Activated naive CD8-positive, alpha-beta T cell treated with anti-CD3 and anti-CD28 coated beads, Interleukin-2, amount 50 U/mL, for 24 hours (primary cell): ENCODE measurements around the gene RBFOX1.

Experiments used
- ATAC-seq: fragments of 150-1000 bp; cut with Tn5 transposase; one replicate; pipeline ENCODE4 v1.10.0; 2021
- DNase-seq: peaks from one replicate; pipeline ENCODE4 v3.0.0; 2021
- H3K27ac Mint-ChIP-seq: one replicate; pipeline ENCODE4 v1.8.0; 2021; ENCODE audit warnings: mild to moderate bottlenecking, mixed read lengths
- H3K27me3 Mint-ChIP-seq: one replicate; pipeline ENCODE4 v1.8.0; 2021; ENCODE audit warnings: mixed read lengths
- H3K36me3 Mint-ChIP-seq: one replicate; pipeline ENCODE4 v1.8.0; 2021; ENCODE audit warnings: low read depth, mixed read lengths
- H3K4me1 Mint-ChIP-seq: one replicate; pipeline ENCODE4 v1.8.0; 2021; ENCODE audit warnings: mixed read lengths
- H3K4me3 Mint-ChIP-seq: one replicate; pipeline ENCODE4 v1.8.0; 2021; ENCODE audit warnings: mild to moderate bottlenecking, moderate library complexity, mixed read lengths
- H3K9me3 Mint-ChIP-seq: one replicate; pipeline ENCODE4 v1.8.0; 2021; ENCODE audit warnings: mixed read lengths

The RBFOX1 gene

GRCh38 chr16:7343243-7343642, 10.6 kb downstream of the RBFOX1 start:
- no peaks in the 10 kb centered on the region for H3K36me3 Mint-ChIP-seq
- ATAC-seq (no peak), DNase-seq (no peak)
- no peaks in the 10 kb centered on the region for H3K27me3 Mint-ChIP-seq
- H3K4me1 Mint-ChIP-seq, result no peaks in the 10 kb centered on the region
- no peak overlapping the region for H3K27ac Mint-ChIP-seq
- H3K9me3 Mint-ChIP-seq, result peaks cover 14% of the 10 kb centered on the region
- H3K4me3 Mint-ChIP-seq, result no peak overlapping the region

GRCh38 chr16:7344830-7345780, 12.5 kb downstream of the RBFOX1 start:
- no peak for DNase-seq

DNA sequence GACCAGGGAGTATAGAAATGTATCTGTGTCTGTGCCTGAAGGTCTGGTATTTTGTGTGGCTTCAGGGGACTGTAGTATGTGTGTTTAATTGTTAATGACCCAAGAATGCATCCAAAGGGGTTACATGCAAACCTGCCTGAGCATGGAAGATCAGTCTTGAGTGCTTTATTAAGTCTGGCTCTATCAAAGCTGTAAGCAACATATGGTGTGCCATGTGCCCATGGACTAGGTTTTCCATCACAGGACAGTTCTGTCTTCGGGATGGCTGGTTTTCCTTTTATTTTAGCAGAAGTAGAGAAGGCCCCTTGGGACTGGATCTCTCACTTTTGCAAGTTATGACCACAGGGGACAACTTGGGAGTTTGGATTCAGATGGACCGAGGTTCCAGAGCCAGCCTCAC, 18.2 kb downstream of the RBFOX1 start:
- ATAC-seq (no peak), DNase-seq (no peak)
- no peaks in the 10 kb centered on the region for H3K36me3 Mint-ChIP-seq
- H3K9me3 Mint-ChIP-seq, result peaks cover 17% of the 10 kb centered on the region
- H3K27ac Mint-ChIP-seq, result no peak overlapping the region
- no peaks in the 10 kb centered on the region for H3K4me1 Mint-ChIP-seq
- no peak overlapping the region for H3K4me3 Mint-ChIP-seq
- H3K27me3 Mint-ChIP-seq, result no peaks in the 10 kb centered on the region

More at GRCh38 chr16:7344830-7345780, 12.5 kb downstream of the RBFOX1 start:
- H3K27ac Mint-ChIP-seq, result no peak overlapping the region
- H3K36me3 Mint-ChIP-seq, result no peaks in the 10 kb centered on the region
- H3K9me3 Mint-ChIP-seq, result peaks cover 19% of the 10 kb centered on the region
- H3K4me1 Mint-ChIP-seq, result no peaks in the 10 kb centered on the region
- no peak overlapping the region for H3K4me3 Mint-ChIP-seq
- no peaks in the 10 kb centered on the region for H3K27me3 Mint-ChIP-seq
- no peak for ATAC-seq

- H3K27ac Mint-ChIP-seq, result no peak overlapping the region
- H3K9me3 Mint-ChIP-seq, result peaks cover 11% of the 10 kb centered on the region
These were observed 19.2 kb downstream of the RBFOX1 start for GRCh38 chr16:7351610-7352510.

GRCh38 chr16:7355758-7356157, 23.1 kb downstream of the RBFOX1 start:
- no peak for DNase-seq
- H3K36me3 Mint-ChIP-seq, result no peaks in the 10 kb centered on the region
- H3K4me1 Mint-ChIP-seq, result no peaks in the 10 kb centered on the region
- peaks cover 4% of the 10 kb centered on the region for H3K9me3 Mint-ChIP-seq
- ATAC-seq, result no peak
- no peak overlapping the region for H3K27ac Mint-ChIP-seq
- H3K4me3 Mint-ChIP-seq, result no peak overlapping the region
- H3K27me3 Mint-ChIP-seq, result no peaks in the 10 kb centered on the region

More at GRCh38 chr16:7351610-7352510, 19.2 kb downstream of the RBFOX1 start:
- H3K4me1 Mint-ChIP-seq, result no peaks in the 10 kb centered on the region
- DNase-seq, result no peak
- H3K4me3 Mint-ChIP-seq, result no peak overlapping the region
- no peak for ATAC-seq
- H3K36me3 Mint-ChIP-seq, result no peaks in the 10 kb centered on the region
- H3K27me3 Mint-ChIP-seq, result no peaks in the 10 kb centered on the region

DNA sequence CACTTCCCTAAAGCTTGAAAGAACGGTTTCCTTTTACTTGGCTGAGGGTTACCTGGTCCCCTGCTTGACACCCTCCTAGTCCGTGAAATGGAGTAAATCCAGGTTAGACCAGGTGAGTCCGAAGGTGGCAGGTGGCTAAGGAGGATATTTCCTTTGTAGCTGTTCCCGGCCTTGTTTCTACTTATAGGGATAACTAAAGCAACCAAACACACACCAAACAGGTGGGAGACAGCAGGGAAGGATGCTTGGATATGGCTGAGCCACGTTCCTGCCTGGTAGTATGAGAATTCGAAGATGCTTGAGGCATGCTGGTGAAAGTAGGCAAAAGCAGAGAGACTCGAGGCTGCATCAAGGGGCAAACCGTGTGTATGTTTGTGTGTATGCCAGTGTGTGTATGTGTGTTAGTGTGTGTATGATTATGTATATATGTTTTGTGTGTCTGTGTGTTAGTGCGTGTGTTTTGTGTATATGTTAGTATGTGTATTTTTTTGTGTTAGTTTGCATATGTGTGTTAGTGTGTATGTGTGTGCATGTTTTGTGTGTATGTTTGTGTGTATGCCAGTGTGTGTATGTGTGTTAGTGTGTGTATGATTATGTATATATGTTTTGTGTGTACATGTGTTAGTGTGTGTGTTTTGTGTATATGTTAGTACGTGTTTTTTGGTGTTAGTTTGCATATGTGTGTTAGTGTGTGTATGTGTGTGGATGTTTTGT, 28.9 kb downstream of the RBFOX1 start:
- Mint-ChIP-seq H3K36me3 (no peaks in the 10 kb centered on the region), H3K27me3 (no peaks in the 10 kb centered on the region), H3K4me1 (no peaks in the 10 kb centered on the region), H3K9me3 (peaks cover 14% of the 10 kb centered on the region), H3K4me3 (no peak overlapping the region), H3K27ac (no peak overlapping the region)
- ATAC-seq (no peak), DNase-seq (no peak)

- Mint-ChIP-seq H3K4me3 (no peak overlapping the region), H3K36me3 (no peaks in the 10 kb centered on the region), H3K4me1 (no peaks in the 10 kb centered on the region), H3K9me3 (peaks cover 14% of the 10 kb centered on the region), H3K27ac (no peak overlapping the region), H3K27me3 (no peaks in the 10 kb centered on the region)
- ATAC-seq (no peak), DNase-seq (no peak)
These were observed 29.6 kb downstream of the RBFOX1 start for GRCh38 chr16:7362231-7362630.

DNA sequence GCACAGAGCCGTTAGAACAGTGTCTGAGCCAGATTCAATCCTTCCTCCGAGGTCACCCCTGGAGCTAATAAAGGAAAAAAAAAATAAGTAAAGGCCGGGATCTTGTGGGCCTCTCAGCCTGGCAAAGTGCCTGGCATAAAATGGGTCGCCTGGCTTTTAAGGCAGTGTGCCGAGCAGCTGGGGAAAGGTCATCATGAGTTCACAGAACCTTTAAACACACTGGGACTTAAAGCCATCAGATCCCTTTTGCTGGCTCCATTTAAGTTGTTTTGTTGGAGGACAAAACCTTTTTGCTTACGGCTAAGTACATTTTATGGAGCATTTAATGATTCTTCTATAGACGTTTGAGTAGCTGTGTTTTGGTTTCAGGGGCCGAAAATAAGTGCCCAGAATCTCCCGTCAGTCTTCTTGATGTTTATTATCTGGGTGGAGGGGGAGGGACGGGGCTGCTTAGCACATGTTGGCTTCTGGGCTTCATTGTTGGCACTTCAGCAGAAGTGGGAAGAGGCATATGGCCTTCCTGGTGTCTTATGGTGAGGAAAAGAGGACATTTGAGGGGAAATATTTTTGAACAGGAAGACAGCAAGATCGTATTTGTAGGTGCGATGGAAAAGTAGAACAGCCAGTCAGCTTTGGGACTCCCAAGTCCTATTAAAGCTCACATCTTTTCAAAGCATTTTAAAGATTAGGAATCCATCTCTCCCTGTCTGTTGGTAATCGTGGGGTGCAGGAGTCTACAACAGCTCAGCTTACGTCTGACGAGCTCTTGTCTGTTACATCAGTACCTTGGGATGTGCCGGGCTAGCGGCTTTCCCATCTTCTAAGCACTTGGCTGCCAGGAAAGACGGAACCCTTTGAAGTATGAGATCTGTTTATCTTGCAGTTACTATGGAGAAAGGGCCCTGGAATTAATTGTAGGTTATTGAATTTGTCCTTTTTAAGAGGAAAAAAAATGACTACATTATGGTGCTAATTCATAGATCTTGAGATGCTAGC, 31.1 kb downstream of the RBFOX1 start:
- Mint-ChIP-seq H3K4me3 (no peak overlapping the region), H3K9me3 (peaks cover 10% of the 10 kb centered on the region), H3K27me3 (no peaks in the 10 kb centered on the region), H3K36me3 (no peaks in the 10 kb centered on the region), H3K4me1 (no peaks in the 10 kb centered on the region), H3K27ac (no peak overlapping the region)
- no peak for DNase-seq
- no peak for ATAC-seq

- H3K27ac Mint-ChIP-seq, result no peak overlapping the region
- no peak overlapping the region for H3K4me3 Mint-ChIP-seq
- no peaks in the 10 kb centered on the region for H3K27me3 Mint-ChIP-seq
- no peaks in the 10 kb centered on the region for H3K36me3 Mint-ChIP-seq
- ATAC-seq (no peak), DNase-seq (no peak)
- H3K4me1 Mint-ChIP-seq, result no peaks in the 10 kb centered on the region
- peaks cover 10% of the 10 kb centered on the region for H3K9me3 Mint-ChIP-seq
These were observed 33.4 kb downstream of the RBFOX1 start for GRCh38 chr16:7366041-7366440.

DNA sequence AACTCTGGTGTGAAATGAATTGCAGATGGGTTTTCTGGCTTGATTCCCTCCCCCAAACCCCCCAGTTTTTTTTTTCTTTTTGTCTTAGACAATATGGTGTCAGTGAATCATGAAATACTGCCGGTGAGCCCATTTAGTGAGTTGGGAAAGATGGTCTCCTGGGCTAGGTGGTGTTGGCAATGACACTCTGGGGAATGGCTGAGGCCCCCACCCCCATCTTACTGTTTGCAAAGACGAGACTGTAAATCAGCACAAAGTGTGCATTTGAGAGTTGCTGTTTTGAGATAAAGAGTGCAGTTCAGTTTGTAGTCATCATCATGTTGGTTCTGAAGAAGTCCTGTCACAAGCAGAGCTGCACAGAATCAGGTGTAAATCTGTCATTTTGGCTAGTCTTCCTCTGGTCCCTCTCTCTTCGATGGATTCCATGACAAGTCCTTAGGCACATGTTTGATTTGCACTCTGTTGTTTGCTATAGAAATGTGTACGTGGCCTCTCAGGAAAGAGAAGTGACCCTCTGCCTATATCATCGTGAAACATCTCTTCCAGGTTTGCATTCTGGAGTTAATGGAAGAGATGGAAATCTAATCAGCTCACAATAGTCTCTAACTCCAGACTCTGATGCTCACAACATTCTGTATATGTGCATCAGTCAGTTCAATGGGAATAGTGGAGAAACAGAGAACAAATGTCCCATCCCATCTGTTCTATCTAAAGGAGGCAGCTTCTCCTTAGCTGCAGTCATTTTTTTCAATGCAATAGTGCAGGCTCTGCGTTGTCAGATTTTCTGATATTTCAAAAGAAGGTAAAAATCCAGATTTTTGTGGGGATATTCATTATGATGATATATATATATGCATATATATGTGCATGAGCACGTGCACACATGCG, 34.6 kb downstream of the RBFOX1 start:
- Mint-ChIP-seq H3K4me3 (no peak overlapping the region), H3K27me3 (no peaks in the 10 kb centered on the region), H3K36me3 (no peaks in the 10 kb centered on the region), H3K4me1 (no peaks in the 10 kb centered on the region), H3K9me3 (peaks cover 10% of the 10 kb centered on the region), H3K27ac (no peak overlapping the region)
- ATAC-seq (no peak), DNase-seq (no peak)

DNA sequence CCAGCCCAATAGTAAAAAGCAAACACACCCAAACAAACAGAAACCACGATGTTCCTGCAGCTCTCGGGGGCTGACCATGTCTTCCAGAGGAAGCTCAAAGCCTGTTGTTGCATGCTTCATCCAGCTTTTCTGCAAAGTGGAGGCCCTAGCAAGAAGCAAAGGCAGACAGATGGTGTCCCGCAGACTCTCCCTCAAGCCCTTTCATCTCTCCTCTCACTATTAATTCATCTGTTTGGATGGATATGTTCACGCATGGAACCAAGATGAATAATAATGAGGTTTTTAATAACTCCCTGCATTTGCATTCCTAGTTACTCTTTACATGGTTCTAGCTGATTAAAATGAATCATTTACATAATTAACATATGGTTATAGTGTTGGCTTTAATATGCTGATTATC, 36.6 kb downstream of the RBFOX1 start:
- H3K27ac Mint-ChIP-seq, result no peak overlapping the region
- no peaks in the 10 kb centered on the region for H3K36me3 Mint-ChIP-seq
- H3K4me3 Mint-ChIP-seq, result no peak overlapping the region

GRCh38 chr16:7372095-7372494, 39.5 kb downstream of the RBFOX1 start:
- ATAC-seq, result no peak
- H3K4me3 Mint-ChIP-seq, result no peak overlapping the region
- DNase-seq, result no peak
- H3K27me3 Mint-ChIP-seq, result no peaks in the 10 kb centered on the region
- no peaks in the 10 kb centered on the region for H3K36me3 Mint-ChIP-seq
- no peaks in the 10 kb centered on the region for H3K9me3 Mint-ChIP-seq
- H3K4me1 Mint-ChIP-seq, result no peaks in the 10 kb centered on the region
- H3K27ac Mint-ChIP-seq, result no peak overlapping the region

More for the DNA sequence above, 36.6 kb downstream of the RBFOX1 start:
- Mint-ChIP-seq H3K27me3 (no peaks in the 10 kb centered on the region), H3K9me3 (peaks cover 9% of the 10 kb centered on the region), H3K4me1 (no peaks in the 10 kb centered on the region)
- DNase-seq (no peak), ATAC-seq (no peak)

DNA sequence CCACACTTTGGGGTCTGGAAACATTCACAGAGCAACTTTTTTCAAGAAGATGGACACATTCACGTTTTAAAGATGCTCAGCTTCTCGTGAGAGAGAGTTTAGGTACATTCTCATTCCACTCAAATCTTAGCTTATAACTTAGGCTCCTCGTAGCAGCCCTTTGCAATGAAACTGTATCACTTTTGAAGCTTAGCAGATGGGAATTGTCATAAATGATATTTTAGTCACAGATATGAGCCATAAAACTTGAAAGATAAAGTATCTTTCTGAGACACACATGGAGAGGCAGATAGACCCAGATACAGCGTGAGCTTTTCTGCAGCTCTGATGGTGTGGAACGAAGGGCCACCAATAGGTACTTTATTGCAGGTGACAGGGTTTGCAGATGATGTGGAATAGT, 41.1 kb downstream of the RBFOX1 start:
- Mint-ChIP-seq H3K36me3 (no peaks in the 10 kb centered on the region), H3K27me3 (no peaks in the 10 kb centered on the region)
- no peak for ATAC-seq

More for the DNA sequence above, 41.1 kb downstream of the RBFOX1 start:
- Mint-ChIP-seq H3K4me1 (no peaks in the 10 kb centered on the region), H3K27ac (no peak overlapping the region), H3K4me3 (no peak overlapping the region), H3K9me3 (no peaks in the 10 kb centered on the region)
- DNase-seq, result no peak
